Stimulated activated CD8-positive, alpha-beta memory T cell treated with anti-CD3 and anti-CD28 coated beads, Interleukin-4, amount 100 ng/mL, for 4 hours (primary cell): ENCODE data around the gene TOM1.
"Not testable (repeated sequence)": the region's sequence is repeated elsewhere in the genome, so short reads cannot be mapped to it uniquely, and the experiment has no call there.

Experiments
- DNase-seq, 2 donors: peaks; one replicate each; pipeline ENCODE4 v3.0.0-alpha.2; 2020; ENCODE audit warnings: low read depth in 2 of 2, low spot score in 1 of 2

TOM1 gene

DNA sequence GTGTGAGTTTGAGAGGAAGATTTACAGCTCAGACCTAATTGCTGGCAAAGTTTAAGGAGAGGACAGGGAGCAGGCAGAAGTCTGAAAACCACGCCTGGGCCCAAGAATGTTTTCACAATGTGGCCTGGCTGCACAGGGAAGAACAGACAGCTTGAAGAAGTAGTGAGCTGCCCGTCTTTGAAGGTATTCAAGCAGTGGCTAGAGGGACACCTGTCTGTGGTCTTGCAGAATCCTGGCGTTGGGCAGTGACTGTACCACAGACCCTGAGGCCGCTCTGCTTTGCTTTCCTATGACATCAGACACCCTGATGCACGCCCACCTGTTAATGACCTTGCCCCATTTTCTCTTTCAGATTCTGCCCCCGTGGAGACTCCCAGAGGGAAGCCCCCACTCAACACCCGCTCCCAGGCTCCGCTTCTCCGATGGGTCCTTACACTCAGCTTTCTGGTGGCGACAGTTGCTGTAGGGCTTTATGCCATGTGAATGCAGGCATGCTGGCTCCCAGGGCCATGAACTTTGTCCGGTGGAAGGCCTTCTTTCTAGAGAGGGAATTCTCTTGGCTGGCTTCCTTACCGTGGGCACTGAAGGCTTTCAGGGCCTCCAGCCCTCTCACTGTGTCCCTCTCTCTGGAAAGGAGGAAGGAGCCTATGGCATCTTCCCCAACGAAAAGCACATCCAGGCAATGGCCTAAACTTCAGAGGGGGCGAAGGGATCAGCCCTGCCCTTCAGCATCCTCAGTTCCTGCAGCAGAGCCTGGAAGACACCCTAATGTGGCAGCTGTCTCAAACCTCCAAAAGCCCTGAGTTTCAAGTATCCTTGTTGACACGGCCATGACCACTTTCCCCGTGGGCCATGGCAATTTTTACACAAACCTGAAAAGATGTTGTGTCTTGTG is 93.7 kb downstream of the TOM1 start:
- DNase-seq = no peak

DNA sequence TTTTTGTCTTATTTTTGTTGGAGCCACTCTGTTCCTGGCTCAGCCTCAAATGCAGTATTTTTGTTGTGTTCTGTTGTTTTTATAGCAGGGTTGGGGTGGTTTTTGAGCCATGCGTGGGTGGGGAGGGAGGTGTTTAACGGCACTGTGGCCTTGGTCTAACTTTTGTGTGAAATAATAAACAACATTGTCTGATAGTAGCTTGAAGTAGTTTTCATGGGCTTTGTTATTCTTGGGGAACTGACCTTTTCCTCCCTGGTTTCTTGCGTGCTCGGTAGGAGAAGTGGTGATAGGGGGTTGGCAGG is 94.3 kb downstream of the TOM1 start:
- no peak for DNase-seq

DNA sequence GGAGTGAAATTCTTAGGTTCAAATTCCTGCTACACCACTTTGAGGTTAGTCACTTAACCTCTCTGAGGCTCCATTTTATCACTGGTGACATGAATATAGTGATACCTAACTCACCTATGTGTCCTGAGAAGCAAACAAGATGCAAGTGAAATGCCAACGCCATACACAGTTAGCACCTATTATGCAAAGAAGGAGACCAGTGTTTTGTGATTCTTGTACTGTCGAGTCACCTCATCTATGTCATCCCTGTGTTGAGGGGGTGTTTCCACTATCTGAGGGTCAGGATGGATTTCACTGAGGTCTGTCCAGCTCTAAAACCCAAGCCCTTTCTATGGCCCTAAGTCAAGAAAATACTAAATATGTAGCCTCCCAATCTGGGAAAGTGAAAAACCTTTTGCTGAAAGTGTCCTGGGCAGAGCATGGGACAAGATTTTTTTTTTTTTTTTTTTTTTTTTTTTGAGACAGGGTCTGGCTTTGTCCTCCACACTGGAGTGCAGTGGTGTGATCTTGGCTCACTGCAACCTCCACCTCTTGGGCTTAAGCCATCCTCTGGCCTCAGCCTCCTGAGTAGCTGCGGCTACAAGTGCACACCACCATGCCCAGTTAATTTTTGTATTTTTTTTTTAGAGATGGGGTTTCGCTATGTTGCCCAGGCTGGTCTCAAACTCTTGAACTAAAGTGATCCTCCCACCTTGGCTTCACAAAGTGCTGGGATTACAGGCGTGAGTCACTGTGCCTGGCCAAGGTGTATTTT is 95.3 kb downstream of the TOM1 start:
- no peak for DNase-seq

DNA sequence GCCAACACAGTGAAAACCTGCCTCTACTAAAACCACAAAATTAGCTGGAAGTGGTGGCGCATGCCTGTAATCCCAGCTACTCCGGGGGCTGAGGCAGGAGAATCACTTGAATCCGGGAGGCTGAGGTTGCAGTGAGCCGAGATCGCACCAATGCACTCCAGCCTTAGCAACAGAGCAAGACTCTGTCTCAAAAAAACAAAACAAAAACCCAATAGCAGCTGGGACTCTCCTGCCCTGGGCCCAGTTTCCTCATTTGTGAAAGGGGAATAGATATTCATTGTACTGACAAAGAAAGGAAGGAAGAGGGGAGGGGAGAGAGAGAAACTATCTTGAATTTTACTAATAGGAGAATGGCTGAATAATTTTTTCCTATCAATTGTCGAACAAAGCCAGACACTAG is 96.9 kb downstream of the TOM1 start:
- not testable (repeated sequence) for DNase-seq

DNA sequence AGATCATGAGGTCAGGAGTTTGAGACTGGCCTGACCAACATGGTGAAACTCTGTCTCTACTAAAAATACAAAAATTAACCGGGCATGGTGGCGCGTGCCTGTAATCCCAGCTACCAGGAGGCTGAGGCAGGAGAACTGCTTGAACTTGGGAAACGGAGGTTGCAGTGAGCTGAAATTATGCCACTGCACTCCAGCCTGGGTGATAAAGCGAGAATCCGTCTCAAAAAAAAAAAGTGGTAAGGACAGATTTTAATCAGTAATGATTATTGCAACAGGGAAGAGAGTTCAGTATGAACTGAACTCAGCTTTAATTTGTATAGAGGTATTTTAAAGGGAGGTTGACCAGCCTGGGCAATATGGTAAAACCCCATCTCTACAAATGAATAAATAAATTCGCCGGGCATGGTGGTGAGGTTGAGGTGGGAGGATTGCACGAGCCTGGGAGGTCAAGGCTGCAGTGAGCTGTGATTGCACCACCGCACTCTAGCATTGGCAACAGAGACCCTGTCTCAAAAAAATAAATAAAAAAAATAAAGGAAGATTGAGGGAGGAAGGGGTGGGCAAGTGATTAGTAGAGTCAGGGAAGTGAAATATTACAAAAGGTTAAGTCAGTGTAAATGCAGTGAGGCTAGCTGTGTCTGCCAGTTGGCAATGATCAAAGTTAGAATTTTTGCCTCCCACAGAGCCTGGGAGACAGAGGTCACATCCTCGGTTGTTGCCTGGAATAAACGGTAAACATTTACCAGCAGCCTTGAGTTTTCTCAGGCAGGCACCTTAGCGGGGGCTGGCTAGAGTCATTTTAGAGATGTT is 97.6 kb downstream of the TOM1 start:
- DNase-seq = no peak
